ENCODE measurements around the gene JMJD1C. TPM values are rescaled to one million over a fixed set of nuclear protein-coding genes. Genes with fewer than 3 reads are reported as not detected.
A peak's percentile ranks its signal among the peaks of the same experiment; 100 is the strongest.

JMJD1C gene
- total RNA-seq, 1 donor from 2014 or later, result 65.0 TPM

DNA sequence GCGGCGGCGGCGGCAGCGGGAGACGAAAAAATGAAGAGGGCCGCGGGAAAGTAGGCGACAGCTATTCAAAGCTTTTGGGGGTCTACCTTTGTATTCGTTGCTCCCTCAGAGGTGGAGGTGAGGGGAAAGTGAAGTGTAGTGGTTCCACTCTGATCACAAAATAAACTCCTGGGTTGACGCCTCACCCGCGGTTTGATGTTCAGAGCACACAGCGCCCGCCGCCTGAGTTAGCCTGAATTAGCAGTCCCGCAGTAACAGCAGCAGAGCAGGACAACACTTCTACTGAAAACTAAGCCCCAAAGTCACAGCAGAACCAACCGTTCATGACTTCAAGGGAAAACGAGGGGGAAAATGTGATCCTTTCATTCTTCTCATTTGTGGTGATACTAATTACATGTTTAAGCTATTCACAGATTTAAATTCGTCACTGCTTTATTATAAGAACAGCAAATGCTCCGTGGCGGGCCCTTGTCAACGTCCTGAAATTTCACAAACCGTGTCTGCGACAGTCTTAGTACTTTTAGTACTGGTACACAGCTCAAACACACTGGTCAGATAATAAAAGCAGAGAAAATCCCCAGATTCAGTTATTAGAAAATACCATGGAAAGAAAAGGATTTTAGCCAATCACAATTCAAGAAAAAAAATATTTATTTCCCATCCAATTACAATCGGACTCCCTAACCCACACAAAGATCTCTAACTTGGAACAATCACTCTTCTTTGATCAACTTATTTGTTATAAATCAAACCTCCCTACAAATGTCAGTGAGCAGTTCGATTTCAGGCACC, 563 bp upstream of the JMJD1C start:
- Histone ChIP-seq H3K27me3 (no peaks in the 10 kb centered on the region), H3K9me3 (no peaks in the 10 kb centered on the region), H3K4me3 (peak overlapping the region; percentile 88 to 100), H3K4me1 (peaks cover 0 to 22% of the 10 kb centered on the region in 2 donors), H3K36me3 (no peaks in the 10 kb centered on the region), H3K27ac (peak overlapping the region; percentile 88 to 99)
- intact Hi-C loops (cut with DNase I), result loop anchor here (5.0 kb wide), 5 partner anchors 111 to 331 kb away; no protein-coding TSS in a partner anchor
- TF ChIP-seq, protein P1, sequence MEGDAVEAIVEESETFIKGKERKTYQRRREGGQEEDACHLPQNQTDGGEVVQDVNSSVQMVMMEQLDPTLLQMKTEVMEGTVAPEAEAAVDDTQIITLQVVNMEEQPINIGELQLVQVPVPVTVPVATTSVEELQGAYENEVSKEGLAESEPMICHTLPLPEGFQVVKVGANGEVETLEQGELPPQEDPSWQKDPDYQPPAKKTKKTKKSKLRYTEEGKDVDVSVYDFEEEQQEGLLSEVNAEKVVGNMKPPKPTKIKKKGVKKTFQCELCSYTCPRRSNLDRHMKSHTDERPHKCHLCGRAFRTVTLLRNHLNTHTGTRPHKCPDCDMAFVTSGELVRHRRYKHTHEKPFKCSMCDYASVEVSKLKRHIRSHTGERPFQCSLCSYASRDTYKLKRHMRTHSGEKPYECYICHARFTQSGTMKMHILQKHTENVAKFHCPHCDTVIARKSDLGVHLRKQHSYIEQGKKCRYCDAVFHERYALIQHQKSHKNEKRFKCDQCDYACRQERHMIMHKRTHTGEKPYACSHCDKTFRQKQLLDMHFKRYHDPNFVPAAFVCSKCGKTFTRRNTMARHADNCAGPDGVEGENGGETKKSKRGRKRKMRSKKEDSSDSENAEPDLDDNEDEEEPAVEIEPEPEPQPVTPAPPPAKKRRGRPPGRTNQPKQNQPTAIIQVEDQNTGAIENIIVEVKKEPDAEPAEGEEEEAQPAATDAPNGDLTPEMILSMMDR (IDR thresholded peaks at IDR 0.05), result no peak
- peak in 1 of 2 donors; percentile 72 for DNase-seq (ENCODE audit: low spot score in 2 of 2)

DNA sequence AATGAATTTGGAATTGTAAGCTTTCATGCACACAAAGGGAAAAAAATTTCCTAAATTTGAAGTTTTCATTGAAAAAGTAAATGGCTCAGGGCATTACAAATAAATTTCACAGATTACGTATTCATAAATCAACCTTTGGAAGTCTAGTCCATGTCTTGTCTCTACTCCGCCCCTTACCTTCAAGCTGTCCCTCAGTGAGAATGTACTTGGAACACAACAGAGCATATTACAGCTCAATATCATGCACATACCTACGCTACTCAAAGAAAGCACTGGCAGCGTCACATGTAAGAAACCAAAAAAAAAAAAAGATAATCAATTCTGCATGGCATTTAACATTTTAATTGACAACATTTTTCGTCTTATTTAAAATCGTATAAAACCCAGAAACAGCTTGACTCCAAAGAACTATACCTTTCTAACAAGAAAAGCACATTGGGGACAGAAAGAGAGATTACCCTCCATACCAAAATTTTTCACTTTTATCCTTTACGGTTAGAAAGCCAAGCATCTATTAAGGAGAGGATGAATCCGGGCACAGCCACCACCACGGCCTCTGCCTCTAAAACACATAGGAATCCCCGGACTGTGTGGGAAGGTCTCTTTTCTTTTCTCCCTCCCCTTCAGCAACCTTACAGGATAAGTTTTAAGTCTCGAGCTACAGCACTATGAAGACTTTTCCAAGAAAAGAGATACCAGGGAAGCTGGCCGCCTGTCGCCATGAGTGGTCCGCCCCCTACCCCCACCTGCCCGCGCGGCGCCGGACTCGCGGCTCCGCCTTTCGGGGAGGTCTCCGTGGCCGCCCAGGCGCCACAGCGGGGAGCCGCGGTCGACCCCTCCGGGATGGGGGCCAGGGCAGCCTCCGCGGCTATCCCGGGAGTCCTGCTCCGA, 1.1 kb downstream of the JMJD1C start:
- DNase-seq (ENCODE audit: low spot score in 2 of 2), result no peak
- Histone ChIP-seq H3K4me1 (peaks cover 0 to 17% of the 10 kb centered on the region in 2 donors), H3K4me3 (peak overlapping the region; percentile 88 to 100), H3K27me3 (no peaks in the 10 kb centered on the region), H3K9me3 (no peaks in the 10 kb centered on the region), H3K36me3 (no peaks in the 10 kb centered on the region), H3K27ac (peak overlapping the region; percentile 88 to 99)
- intact Hi-C loops (cut with DNase I), result loop anchor here (2.0 to 5.0 kb wide), 7 partner anchors 56 to 333 kb away; partner anchors contain the start of gene REEP3
- TF ChIP-seq, protein P1 (IDR thresholded peaks at IDR 0.05), result no peak

- intact Hi-C loops (cut with DNase I), result no loop called here
Observed at GRCh38 chr10:63462442-63462841, 3.3 kb downstream of the JMJD1C start.

GRCh38 chr10:63458177-63458576, 7.6 kb downstream of the JMJD1C start:
- no peaks in the 10 kb centered on the region for H3K9me3 ChIP-seq
- intact Hi-C loops (cut with DNase I), result no loop called here
- TF ChIP-seq, protein P1 (IDR thresholded peaks at IDR 0.05), result no peak
- no peaks in the 10 kb centered on the region for H3K27me3 ChIP-seq
- H3K27ac ChIP-seq, result no peak overlapping the region
- DNase-seq (ENCODE audit: low spot score in 2 of 2), result no peak
- H3K36me3 ChIP-seq, result no peaks in the 10 kb centered on the region
- H3K4me3 ChIP-seq, result no peak overlapping the region
- peaks cover 0 to 2% of the 10 kb centered on the region in 2 donors for H3K4me1 ChIP-seq

More at GRCh38 chr10:63462442-63462841, 3.3 kb downstream of the JMJD1C start:
- no peaks in the 10 kb centered on the region for H3K36me3 ChIP-seq
- TF ChIP-seq, protein P1 (IDR thresholded peaks at IDR 0.05), result no peak
- H3K4me1 ChIP-seq, result peaks cover 0 to 17% of the 10 kb centered on the region in 2 donors
- H3K27me3 ChIP-seq, result no peaks in the 10 kb centered on the region
- no peak overlapping the region for H3K27ac ChIP-seq
- no peaks in the 10 kb centered on the region for H3K9me3 ChIP-seq
- no peak overlapping the region for H3K4me3 ChIP-seq
- no peak for DNase-seq (ENCODE audit: low spot score in 2 of 2)

DNA sequence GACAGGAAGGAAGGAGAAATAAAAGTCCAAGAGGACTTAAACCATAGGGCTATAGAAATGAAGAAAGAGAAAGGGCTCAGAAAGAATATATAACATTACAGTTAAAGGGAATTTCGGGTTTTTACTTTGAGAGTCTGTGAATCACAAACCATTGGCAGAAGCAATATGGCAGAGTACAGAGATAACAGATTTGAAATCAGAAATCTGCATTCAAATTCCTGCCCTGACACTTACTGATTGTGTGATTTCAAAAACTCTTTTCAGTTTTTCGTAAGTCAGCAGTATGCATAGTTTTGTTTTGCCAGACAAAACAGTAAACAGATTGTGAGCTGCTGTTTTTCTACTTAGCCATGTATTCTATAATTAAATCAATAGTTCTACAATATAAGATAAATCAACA, 8.2 kb downstream of the JMJD1C start:
- H3K4me1 ChIP-seq, result peaks cover 0 to 2% of the 10 kb centered on the region in 2 donors
- H3K36me3 ChIP-seq, result no peaks in the 10 kb centered on the region
- H3K4me3 ChIP-seq, result no peak overlapping the region
- no peak overlapping the region for H3K27ac ChIP-seq
- intact Hi-C loops (cut with DNase I), result no loop called here
- no peaks in the 10 kb centered on the region for H3K9me3 ChIP-seq
- no peaks in the 10 kb centered on the region for H3K27me3 ChIP-seq
- DNase-seq (ENCODE audit: low spot score in 2 of 2), result no peak
- TF ChIP-seq, protein P1 (IDR thresholded peaks at IDR 0.05), result no peak

Data from ascending aorta (tissue), 2 donors.